Left ventricle myocardium inferior (tissue), 1 donor: Measurements from ENCODE around the gene KRTAP5-1. TPM values are rescaled to one million over a fixed set of nuclear protein-coding genes. Genes with fewer than 3 reads are reported as not detected.

Source experiments
- DNase-seq: peaks from one replicate; pipeline ENCODE4 v3.0.0-alpha.2; 2020
- H3K27ac ChIP-seq: fragments of 200-600 bp; replicated peaks from 2 replicates; pipeline ENCODE4 v1.8.0; 2021
- H3K27me3 ChIP-seq: fragments of 200-600 bp; 2 replicates; pipeline ENCODE4 v1.8.0; 2021; ENCODE audit warnings: low read depth
- H3K36me3 ChIP-seq: fragments of 200-600 bp; 2 replicates; pipeline ENCODE4 v1.8.0; 2021
- H3K4me1 ChIP-seq: fragments of 200-600 bp; 2 replicates; pipeline ENCODE4 v1.8.0; 2021
- H3K4me3 ChIP-seq: fragments of 200-600 bp; 2 replicates; pipeline ENCODE4 v1.8.0; 2021; ENCODE audit warnings: mild to moderate bottlenecking, moderate library complexity
- H3K9me3 ChIP-seq: fragments of 200-600 bp; replicated peaks from 2 replicates; pipeline ENCODE4 v1.8.0; 2021
- intact Hi-C: fragments of 100-400 bp; cut with micrococcal nuclease; formaldehyde crosslinking; loops from one replicate; pipeline ENCODE4 v1.11.0; 2022
- total RNA-seq: library from RNA; stranded (reverse); fragmentation: NEBNext Ultra II Directional; extraction: Animal tissue kit (Norgen Biotek cat#: 25700); gene quantifications from one replicate; pipeline ENCODE4 v1.2.1, GENCODE V29; 2021
- TF ChIP-seq, protein P1 (sequence below): fragments of 200-600 bp; IDR thresholded peaks from 2 replicates; pipeline ENCODE4 v1.8.0; 2021; ENCODE audit warnings: antibody characterized with exemption, mild to moderate bottlenecking, borderline replicate concordance
- donor health status: DM: no; HTN: yes; CAD: no; lungs with severe emphysema.

The KRTAP5-1 gene
- total RNA-seq, 1 donor from 2014 or later = not detected

GRCh38 chr11:1629326-1630185 lies 44.5 kb upstream of the KRTAP5-1 start, which contains the start of gene KRTAP5-5:
KRTAP5-5 (plus strand) TSS chr11:1629775; CDS start chr11:1629841, 66 bp downstream.
- Histone ChIP-seq H3K9me3 (no peaks in the 10 kb centered on the region), H3K27ac (no peak within 1 kb of the TSS), H3K36me3 (no peaks in the 10 kb centered on the region), H3K4me3 (no peak within 1 kb of the TSS), H3K27me3 (peaks cover 72% of the 10 kb centered on the region), H3K4me1 (peaks cover 17% of the 10 kb centered on the region)
- no peak for DNase-seq
- TF ChIP-seq, protein P1, sequence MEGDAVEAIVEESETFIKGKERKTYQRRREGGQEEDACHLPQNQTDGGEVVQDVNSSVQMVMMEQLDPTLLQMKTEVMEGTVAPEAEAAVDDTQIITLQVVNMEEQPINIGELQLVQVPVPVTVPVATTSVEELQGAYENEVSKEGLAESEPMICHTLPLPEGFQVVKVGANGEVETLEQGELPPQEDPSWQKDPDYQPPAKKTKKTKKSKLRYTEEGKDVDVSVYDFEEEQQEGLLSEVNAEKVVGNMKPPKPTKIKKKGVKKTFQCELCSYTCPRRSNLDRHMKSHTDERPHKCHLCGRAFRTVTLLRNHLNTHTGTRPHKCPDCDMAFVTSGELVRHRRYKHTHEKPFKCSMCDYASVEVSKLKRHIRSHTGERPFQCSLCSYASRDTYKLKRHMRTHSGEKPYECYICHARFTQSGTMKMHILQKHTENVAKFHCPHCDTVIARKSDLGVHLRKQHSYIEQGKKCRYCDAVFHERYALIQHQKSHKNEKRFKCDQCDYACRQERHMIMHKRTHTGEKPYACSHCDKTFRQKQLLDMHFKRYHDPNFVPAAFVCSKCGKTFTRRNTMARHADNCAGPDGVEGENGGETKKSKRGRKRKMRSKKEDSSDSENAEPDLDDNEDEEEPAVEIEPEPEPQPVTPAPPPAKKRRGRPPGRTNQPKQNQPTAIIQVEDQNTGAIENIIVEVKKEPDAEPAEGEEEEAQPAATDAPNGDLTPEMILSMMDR = no peak
- intact Hi-C loops = no loop called here

- H3K4me3 ChIP-seq = no peak overlapping the region
- peaks cover 64% of the 10 kb centered on the region for H3K27me3 ChIP-seq
- no peaks in the 10 kb centered on the region for H3K36me3 ChIP-seq
- intact Hi-C loops = no loop called here
- TF ChIP-seq, protein P1 = peak; percentile 94
- no peak overlapping the region for H3K27ac ChIP-seq
- no peaks in the 10 kb centered on the region for H3K9me3 ChIP-seq
- DNase-seq = no peak
- peaks cover 17% of the 10 kb centered on the region for H3K4me1 ChIP-seq
Measured at GRCh38 chr11:1628506-1629325, 43.6 kb upstream of the KRTAP5-1 start.

DNA sequence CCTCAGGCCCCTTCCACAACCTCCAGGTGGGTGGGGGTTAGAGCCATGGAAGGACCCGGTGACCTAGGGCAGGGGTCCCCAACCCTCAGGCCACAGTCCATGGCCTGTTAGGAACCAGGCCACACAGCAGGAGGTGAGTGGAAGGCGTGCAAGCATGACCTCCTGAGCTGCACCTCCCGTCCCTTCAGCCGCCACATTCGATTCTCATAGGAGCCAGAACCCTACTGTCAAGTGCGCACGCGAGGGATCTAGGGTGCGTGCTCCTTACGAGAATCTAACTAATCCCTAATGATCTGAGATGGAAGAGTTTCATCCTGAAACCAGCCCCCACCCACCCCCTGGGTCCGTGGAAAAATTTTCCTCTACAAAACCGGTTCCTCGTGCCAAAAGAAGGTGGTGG lies 40.5 kb upstream of the KRTAP5-1 start:
- H3K4me1 ChIP-seq = peaks cover 10% of the 10 kb centered on the region
- peaks cover 44% of the 10 kb centered on the region for H3K27me3 ChIP-seq
- no peak overlapping the region for H3K4me3 ChIP-seq
- DNase-seq = no peak
- no peak overlapping the region for H3K27ac ChIP-seq
- no peaks in the 10 kb centered on the region for H3K36me3 ChIP-seq
- TF ChIP-seq, protein P1 = no peak
- intact Hi-C loops = no loop called here
- no peaks in the 10 kb centered on the region for H3K9me3 ChIP-seq

DNA sequence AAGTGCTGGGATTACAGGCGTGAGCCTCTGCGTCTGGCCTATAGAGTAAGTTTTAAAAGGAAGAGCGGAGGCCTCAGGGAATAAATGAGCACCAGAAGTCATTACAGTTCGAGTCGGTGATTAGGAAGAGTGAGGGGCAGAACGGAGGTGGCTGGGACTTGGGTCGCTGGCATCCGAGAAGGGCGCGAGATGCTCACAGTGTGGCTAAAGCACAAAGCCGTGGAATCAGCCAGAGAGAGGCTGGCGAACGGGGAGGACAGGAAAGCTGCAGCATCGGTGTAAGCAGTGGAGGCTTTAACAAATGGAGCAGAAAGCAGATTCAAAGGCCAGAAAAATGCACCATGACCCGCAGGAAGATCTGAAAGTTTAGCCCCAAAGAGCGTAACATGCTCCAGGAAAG lies 39.5 kb upstream of the KRTAP5-1 start:
- Histone ChIP-seq H3K27ac (no peak overlapping the region), H3K36me3 (no peaks in the 10 kb centered on the region), H3K4me3 (no peak overlapping the region), H3K9me3 (no peaks in the 10 kb centered on the region), H3K27me3 (peaks cover 50% of the 10 kb centered on the region), H3K4me1 (peaks cover 10% of the 10 kb centered on the region)
- TF ChIP-seq, protein P1 = no peak
- intact Hi-C loops = no loop called here
- no peak for DNase-seq

- TF ChIP-seq, protein P1 = no peak
- H3K9me3 ChIP-seq = no peaks in the 10 kb centered on the region
- no peak overlapping the region for H3K4me3 ChIP-seq
- no peaks in the 10 kb centered on the region for H3K36me3 ChIP-seq
- intact Hi-C loops = no loop called here
- no peak for DNase-seq
- peaks cover 4% of the 10 kb centered on the region for H3K4me1 ChIP-seq
- peaks cover 51% of the 10 kb centered on the region for H3K27me3 ChIP-seq
- H3K27ac ChIP-seq = no peak overlapping the region
Measured at GRCh38 chr11:1623716-1624115, 38.6 kb upstream of the KRTAP5-1 start.
